ENCODE data around the gene VAPB.
A peak's percentile ranks its signal among the peaks of the same experiment; 100 is the strongest.

The VAPB gene

GRCh38 chr20:58381627-58382026 is 7.4 kb upstream of the VAPB start:
- no peak for DNase-seq

- no peak for DNase-seq
Observed at GRCh38 chr20:58382096-58382495, 6.9 kb upstream of the VAPB start.

GRCh38 chr20:58384821-58385220 is 4.2 kb upstream of the VAPB start:
- DNase-seq, result no peak

- no peak for DNase-seq
Observed at GRCh38 chr20:58388028-58388601, 914 bp upstream of the VAPB start.

GRCh38 chr20:58389324-58389967 is 417 bp downstream of the VAPB start:
- peak; percentile 42 to 52 for DNase-seq

GRCh38 chr20:58389968-58390658 is 1.1 kb downstream of the VAPB start:
- DNase-seq, result no peak

GRCh38 chr20:58390659-58391035 is 1.6 kb downstream of the VAPB start:
- DNase-seq, result no peak

GRCh38 chr20:58392286-58392685 is 3.3 kb downstream of the VAPB start:
- DNase-seq, result no peak

- no peak for DNase-seq
Observed at GRCh38 chr20:58393299-58393698, 4.3 kb downstream of the VAPB start.

- DNase-seq, result no peak
Observed at GRCh38 chr20:58394801-58395200, 5.8 kb downstream of the VAPB start.

- no peak for DNase-seq
Observed at GRCh38 chr20:58395604-58396003, 6.6 kb downstream of the VAPB start.

GRCh38 chr20:58397429-58397828 is 8.4 kb downstream of the VAPB start:
- no peak for DNase-seq

GRCh38 chr20:58398254-58398653 is 9.2 kb downstream of the VAPB start:
- DNase-seq, result no peak

- no peak for DNase-seq
Observed at GRCh38 chr20:58399926-58400325, 10.9 kb downstream of the VAPB start.

GRCh38 chr20:58401162-58401561 is 12.1 kb downstream of the VAPB start:
- DNase-seq, result no peak

- DNase-seq, result no peak
Observed at GRCh38 chr20:58402305-58402704, 13.3 kb downstream of the VAPB start.

- DNase-seq, result no peak
Observed at GRCh38 chr20:58402827-58403226, 13.8 kb downstream of the VAPB start.

- no peak for DNase-seq
Observed at GRCh38 chr20:58403272-58403671, 14.2 kb downstream of the VAPB start.

GRCh38 chr20:58405504-58406291 is 16.7 kb downstream of the VAPB start:
- no peak for DNase-seq

GRCh38 chr20:58406422-58407001 is 17.5 kb downstream of the VAPB start:
- no peak for DNase-seq

GRCh38 chr20:58407201-58407873 is 18.3 kb downstream of the VAPB start:
- peak; percentile 55 to 61 for DNase-seq

- peak; percentile 13 to 18 for DNase-seq
Observed at GRCh38 chr20:58407966-58408557, 19.0 kb downstream of the VAPB start.
